ENCODE results near the gene LYZL4.

Gene LYZL4

DNA sequence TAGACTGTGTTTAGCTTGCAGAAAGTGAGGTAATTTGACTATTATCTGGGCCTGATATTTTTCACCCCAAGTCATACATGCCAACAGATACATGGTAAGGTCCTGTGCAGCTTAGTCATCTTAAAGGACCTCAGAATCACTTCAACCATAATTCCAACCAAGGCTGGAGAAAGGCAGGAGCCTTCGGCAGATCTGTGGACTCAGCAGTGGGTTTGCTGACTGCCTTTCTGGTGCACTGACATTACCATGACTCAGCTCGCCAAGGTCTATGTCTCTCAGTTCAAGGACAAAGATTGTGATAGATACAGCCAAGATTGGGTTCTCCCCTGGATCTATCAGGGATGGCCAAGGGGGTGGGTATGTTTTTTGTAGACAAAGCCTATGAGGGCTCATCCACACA lies 32.7 kb downstream of the LYZL4 start:
- Histone ChIP-seq H2AFZ (ENCODE audit: low read depth, low read length, severe bottlenecking) (no peak overlapping the region), H3K9ac (ENCODE audit: low read length) (no peak overlapping the region), H3K4me3 (ENCODE audit: insufficient read depth, low read length, poor library complexity, severe bottlenecking) (no peak overlapping the region), H3K9me3 (ENCODE audit: insufficient read depth, low read length) (no peaks in the 10 kb centered on the region), H3F3A (ENCODE audit: insufficient read depth) (no peaks in the 10 kb centered on the region), H3K79me2 (ENCODE audit: insufficient read depth, low read length) (no peaks in the 10 kb centered on the region), H3K9me2 (replicated peaks; ENCODE audit: insufficient read depth, low read length) (no peaks in the 10 kb centered on the region), H3K27me3 (ENCODE audit: low read length) (no peaks in the 10 kb centered on the region), H3K36me3 (ENCODE audit: low read length) (no peaks in the 10 kb centered on the region), H3K4me2 (ENCODE audit: low read depth, low read length, poor library complexity, severe bottlenecking) (no peak overlapping the region), H4K20me1 (ENCODE audit: low read depth, low read length) (no peaks in the 10 kb centered on the region), H3K27ac (ENCODE audit: low read depth, low read length) (no peak overlapping the region)
- no peak for TF ChIP-seq EZH2phosphoT487 (conservative IDR thresholded peaks at IDR 0.05; ENCODE audit: low read length)
- TF ChIP-seq, protein P1, sequence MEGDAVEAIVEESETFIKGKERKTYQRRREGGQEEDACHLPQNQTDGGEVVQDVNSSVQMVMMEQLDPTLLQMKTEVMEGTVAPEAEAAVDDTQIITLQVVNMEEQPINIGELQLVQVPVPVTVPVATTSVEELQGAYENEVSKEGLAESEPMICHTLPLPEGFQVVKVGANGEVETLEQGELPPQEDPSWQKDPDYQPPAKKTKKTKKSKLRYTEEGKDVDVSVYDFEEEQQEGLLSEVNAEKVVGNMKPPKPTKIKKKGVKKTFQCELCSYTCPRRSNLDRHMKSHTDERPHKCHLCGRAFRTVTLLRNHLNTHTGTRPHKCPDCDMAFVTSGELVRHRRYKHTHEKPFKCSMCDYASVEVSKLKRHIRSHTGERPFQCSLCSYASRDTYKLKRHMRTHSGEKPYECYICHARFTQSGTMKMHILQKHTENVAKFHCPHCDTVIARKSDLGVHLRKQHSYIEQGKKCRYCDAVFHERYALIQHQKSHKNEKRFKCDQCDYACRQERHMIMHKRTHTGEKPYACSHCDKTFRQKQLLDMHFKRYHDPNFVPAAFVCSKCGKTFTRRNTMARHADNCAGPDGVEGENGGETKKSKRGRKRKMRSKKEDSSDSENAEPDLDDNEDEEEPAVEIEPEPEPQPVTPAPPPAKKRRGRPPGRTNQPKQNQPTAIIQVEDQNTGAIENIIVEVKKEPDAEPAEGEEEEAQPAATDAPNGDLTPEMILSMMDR (IDR thresholded peaks at IDR 0.05; ENCODE audit: insufficient read depth, low read length, poor library complexity, severe bottlenecking): no peak

DNA sequence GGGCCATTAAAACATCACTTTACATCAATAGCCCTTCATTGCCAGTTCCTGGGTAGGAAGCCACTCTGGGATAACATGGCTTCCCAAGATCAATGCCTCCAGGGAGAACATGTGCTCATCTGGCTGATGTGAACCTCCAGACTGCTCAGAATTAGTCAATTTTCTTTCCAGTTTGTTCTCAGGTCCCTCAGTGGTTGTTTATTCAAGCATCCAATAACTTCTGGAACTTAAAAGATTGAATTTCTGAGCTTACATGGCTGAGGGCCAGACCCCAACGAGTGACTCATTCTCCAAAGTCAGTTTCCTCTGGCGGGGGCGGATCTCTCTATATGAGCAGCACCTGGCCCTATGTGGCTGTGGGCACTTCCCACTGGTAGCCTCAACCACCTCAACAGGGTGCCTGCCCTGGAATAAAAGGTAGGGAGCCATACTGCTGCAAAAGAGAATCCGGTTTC lies 34.0 kb downstream of the LYZL4 start:
- no peak overlapping the region for H2AFZ ChIP-seq (ENCODE audit: low read depth, low read length, severe bottlenecking)
- no peaks in the 10 kb centered on the region for H3F3A ChIP-seq (ENCODE audit: insufficient read depth)
- no peaks in the 10 kb centered on the region for H3K36me3 ChIP-seq (ENCODE audit: low read length)
- no peaks in the 10 kb centered on the region for H4K20me1 ChIP-seq (ENCODE audit: low read depth, low read length)
- no peaks in the 10 kb centered on the region for H3K9me2 ChIP-seq (replicated peaks; ENCODE audit: insufficient read depth, low read length)
- no peak overlapping the region for H3K27ac ChIP-seq (ENCODE audit: low read depth, low read length)
- no peak overlapping the region for H3K9ac ChIP-seq (ENCODE audit: low read length)
- no peak overlapping the region for H3K4me3 ChIP-seq (ENCODE audit: insufficient read depth, low read length, poor library complexity, severe bottlenecking)
- no peak for TF ChIP-seq EZH2phosphoT487 (conservative IDR thresholded peaks at IDR 0.05; ENCODE audit: low read length)
- TF ChIP-seq, protein P1 (IDR thresholded peaks at IDR 0.05; ENCODE audit: insufficient read depth, low read length, poor library complexity, severe bottlenecking): no peak
- no peaks in the 10 kb centered on the region for H3K79me2 ChIP-seq (ENCODE audit: insufficient read depth, low read length)
- H3K9me3 ChIP-seq (ENCODE audit: insufficient read depth, low read length): no peaks in the 10 kb centered on the region
- no peaks in the 10 kb centered on the region for H3K27me3 ChIP-seq (ENCODE audit: low read length)
- H3K4me2 ChIP-seq (ENCODE audit: low read depth, low read length, poor library complexity, severe bottlenecking): no peak overlapping the region

DNA sequence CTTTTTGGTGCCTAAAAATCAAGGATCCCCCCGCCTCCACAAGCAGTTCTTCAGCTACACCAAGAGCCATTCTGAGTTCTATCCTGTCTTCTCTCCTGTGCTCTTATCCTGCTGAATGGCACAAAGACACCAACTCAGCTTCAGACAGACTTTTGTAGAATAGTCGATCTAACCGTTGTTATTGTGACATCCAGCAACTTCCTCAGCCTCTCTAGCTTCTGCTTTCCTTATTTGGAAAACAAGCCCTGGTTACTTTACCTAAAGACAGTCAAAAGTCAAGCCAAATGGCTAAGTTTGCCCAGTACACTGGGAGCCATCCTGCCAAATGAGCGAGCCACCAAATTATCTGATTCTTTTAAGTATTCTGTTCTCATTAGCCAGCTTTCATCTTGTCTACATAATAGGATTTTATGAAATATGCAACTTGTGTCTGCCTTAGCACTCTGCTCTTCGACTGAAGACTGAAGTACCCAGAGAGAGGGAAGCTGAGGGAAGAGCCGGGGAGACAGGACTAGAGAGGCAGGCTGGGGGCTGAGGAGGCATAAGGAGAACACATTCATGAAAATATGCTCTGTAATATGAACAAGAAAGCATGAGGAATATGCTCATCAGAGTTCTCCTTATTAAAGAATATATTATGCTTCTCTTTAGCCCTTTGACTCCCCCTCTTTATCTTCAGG lies 35.1 kb downstream of the LYZL4 start:
- no peak overlapping the region for H3K4me3 ChIP-seq (ENCODE audit: insufficient read depth, low read length, poor library complexity, severe bottlenecking)
- no peaks in the 10 kb centered on the region for H3K79me2 ChIP-seq (ENCODE audit: insufficient read depth, low read length)
- no peaks in the 10 kb centered on the region for H3F3A ChIP-seq (ENCODE audit: insufficient read depth)
- no peak overlapping the region for H3K9ac ChIP-seq (ENCODE audit: low read length)
- no peak overlapping the region for H3K27ac ChIP-seq (ENCODE audit: low read depth, low read length)
- no peaks in the 10 kb centered on the region for H4K20me1 ChIP-seq (ENCODE audit: low read depth, low read length)
- no peak overlapping the region for H3K4me2 ChIP-seq (ENCODE audit: low read depth, low read length, poor library complexity, severe bottlenecking)
- no peaks in the 10 kb centered on the region for H3K9me3 ChIP-seq (ENCODE audit: insufficient read depth, low read length)
- TF ChIP-seq, protein P1 (IDR thresholded peaks at IDR 0.05; ENCODE audit: insufficient read depth, low read length, poor library complexity, severe bottlenecking): no peak
- no peak for TF ChIP-seq EZH2phosphoT487 (conservative IDR thresholded peaks at IDR 0.05; ENCODE audit: low read length)
- H3K36me3 ChIP-seq (ENCODE audit: low read length): no peaks in the 10 kb centered on the region
- H3K9me2 ChIP-seq (replicated peaks; ENCODE audit: insufficient read depth, low read length): no peaks in the 10 kb centered on the region
- no peaks in the 10 kb centered on the region for H3K27me3 ChIP-seq (ENCODE audit: low read length)
- H2AFZ ChIP-seq (ENCODE audit: low read depth, low read length, severe bottlenecking): no peak overlapping the region

Data from SU-DHL-6 (cell line).